GM12878 (cell line): Measurements from ENCODE around the gene SCG3. TPM values are rescaled to one million over a fixed set of nuclear protein-coding genes. Genes with fewer than 3 reads are reported as not detected.

Source experiments
- ATAC-seq: fragments of 200-7000 bp; cut with Tn5 transposase; 3 replicates; pipeline ENCODE4 v1.9.1; 2020; ENCODE audit warnings: mild to moderate bottlenecking, moderate library complexity
- BruUV-seq: library from RNA; stranded (reverse); fragments of 400-500 nt; replicated peaks from 2 replicates; lab custom pipeline; 2021; lab: Mats Ljungman, UMichigan
- CTCF ChIA-PET: fragments of 300-600 bp; sonication (Branson Sonifier 250); formaldehyde crosslinking; extraction: SDS; loops from one replicate; lab custom pipeline; 2021; ENCODE audit warnings: inconsistent platforms; lab: Yijun Ruan, JAX
- POLR2A ChIA-PET: fragments of 350-600 bp; formaldehyde crosslinking; extraction: SDS; loops from one replicate; lab custom pipeline; 2021; ENCODE audit warnings: inconsistent platforms; lab: Charles Lee
- RAD21 ChIA-PET: fragments of 300-600 bp; sonication (Branson Sonifier 250); formaldehyde crosslinking; loops from one replicate; lab custom pipeline; 2023; ENCODE audit warnings: antibody characterized with exemption; ENCODE audit not compliant: unreplicated experiment; lab: Charles Lee
- SMC1A ChIA-PET: fragments of 300-600 bp; sonication (Branson Sonifier 250); formaldehyde crosslinking; loops from one replicate; lab custom pipeline; 2023; ENCODE audit not compliant: unreplicated experiment, uncharacterized antibody; lab: Charles Lee
- DNase-seq: peaks from one replicate; pipeline ENCODE4 v3.0.0-alpha.2; 2011; ENCODE audit warnings: low read depth, low spot score
- FAIRE-seq: peaks from 3 replicates; lab custom pipeline; 2011; peaks lifted over from hg19 to GRCh38; lab: Jason Lieb, UNC
- H2AFZ ChIP-seq: 2 replicates; pipeline ENCODE4 v1.6.0; 2011; ENCODE audit warnings: low read depth, low read length, control low read depth; ENCODE audit not compliant: control insufficient read depth
- H3K27ac ChIP-seq: 2 replicates; pipeline ENCODE4 v1.5.1; 2011; ENCODE audit warnings: control low read depth; ENCODE audit not compliant: control insufficient read depth, insufficient read depth
- H3K27me3 ChIP-seq, 2 experiments: replicated peaks in 1 of 2; 2 replicates each; pipeline versions ENCODE4 v1.6.0 to v1.6.1; 2011; ENCODE audit warnings: low read length in 1 of 2; ENCODE audit not compliant: control insufficient read depth in 2 of 2, insufficient read depth in 2 of 2
- H3K36me3 ChIP-seq, 2 experiments: 2 replicates each; pipeline ENCODE4 v1.5.1; 2011; ENCODE audit warnings: low read length in 1 of 2; ENCODE audit not compliant: control insufficient read depth in 2 of 2, insufficient read depth in 2 of 2
- H3K4me1 ChIP-seq: 2 replicates; pipeline ENCODE4 v1.6.1; 2011; ENCODE audit warnings: mild to moderate bottlenecking, low read length, moderate library complexity, mixed read lengths; ENCODE audit not compliant: control insufficient read depth, insufficient read depth
- H3K4me2 ChIP-seq: 2 replicates; pipeline ENCODE4 v1.6.0; 2011; ENCODE audit warnings: control low read depth; ENCODE audit not compliant: control insufficient read depth, insufficient read depth
- H3K4me3 ChIP-seq: fragments of 200-600 bp; sonication (generic); 2 replicates; pipeline ENCODE4 v1.5.1; 2016
- H3K79me2 ChIP-seq: 2 replicates; pipeline ENCODE4 v1.6.0; 2011; ENCODE audit warnings: low read length; ENCODE audit not compliant: control insufficient read depth, insufficient read depth
- H3K9ac ChIP-seq: 2 replicates; pipeline ENCODE4 v1.8.0; 2011; ENCODE audit warnings: low read length, control low read depth, mixed read lengths; ENCODE audit not compliant: control insufficient read depth, insufficient read depth
- H3K9me3 ChIP-seq: replicated peaks from 3 replicates; pipeline ENCODE4 v1.5.1; 2011; ENCODE audit warnings: mild to moderate bottlenecking, low read length; ENCODE audit not compliant: control insufficient read depth, insufficient read depth
- H4K20me1 ChIP-seq: 2 replicates; pipeline ENCODE4 v1.6.0; 2011; ENCODE audit not compliant: control insufficient read depth, insufficient read depth
- CREB1 ChIP-seq: IDR thresholded peaks from 2 replicates; pipeline ENCODE4 v1.6.1; 2012; ENCODE audit warnings: low read depth, mild to moderate bottlenecking, inconsistent platforms
- E2F4 ChIP-seq: IDR thresholded peaks from 2 replicates; pipeline ENCODE4 v1.6.1; 2012; ENCODE audit warnings: low read depth, low read length, improper control_type of control experiment
- POLR2AphosphoS5 ChIP-seq: IDR thresholded peaks from 2 replicates; pipeline ENCODE4 v1.6.1; 2011; ENCODE audit warnings: mild to moderate bottlenecking, low read length, inconsistent platforms
- RAD51 ChIP-seq: fragments of 450-650 bp; IDR thresholded peaks from 2 replicates; pipeline ENCODE4 v1.6.1; 2016; ENCODE audit warnings: moderate library complexity, mild to moderate bottlenecking, inconsistent platforms
- WGBS: methylation state at CpG from one replicate; pipeline ENCODE4 v1.1.6; 2016; ENCODE audit warnings: low lambda C conversion rate; ENCODE audit not compliant: insufficient replicate concordance, insufficient coverage; ENCODE audit errors: missing lambda C conversion rate; 5-methylcytosine and 5-hydroxymethylcytosine counted together
- in situ Hi-C: fragments of 300-500 bp; cut with MboI; formaldehyde crosslinking; loops from 9 replicates; pipeline ENCODE4 v1.14.3; 2018; ENCODE audit warnings: mixed read lengths
- intact Hi-C: fragments of 100-400 bp; cut with micrococcal nuclease; formaldehyde crosslinking; loops from one replicate; pipeline ENCODE4 v1.14.2; 2022; ENCODE audit not compliant: unreplicated experiment
- polyA plus RNA-seq, 11 experiments: library from polyadenylated mRNA; depleted of rRNA in 4 of 11; unstranded in 6 of 11; stranded (reverse) in 5 of 11; fragments of >200 nt; fragmentation: Nextera tagmentation in 4 of 11; fragmentation: Illumina TruSeq in 1 of 11; extraction: Ambion mirVana in 4 of 11; extraction: Trizol in 1 of 11; gene quantifications; 1 replicate in 1 of 11; 2 replicates in 10 of 11; pipeline versions ENCODE4 v1.2.1 to v1.2.3, GENCODE V29; 2011 to 2016; ENCODE audit warnings: inconsistent platforms in 2 of 11, missing spikeins in 2 of 11, low read depth in 1 of 11
- total RNA-seq, 4 experiments: library from RNA; depleted of rRNA in 3 of 4; stranded (reverse); fragments of >200 nt in 3 of 4; fragmentation: Illumina TruSeq in 1 of 4; extraction: Trizol in 1 of 4; gene quantifications; 2 replicates each; pipeline versions ENCODE4 v1.2.1 to v1.2.3, GENCODE V29; 2013 to 2021

SCG3 gene
- total and polyA plus RNA-seq, 10 of the 15 experiments (the other 5 are each of a cell fraction or from before 2014, with no cell fraction given), result 0.03 to 0.15 (median 0.04) TPM; not detected in 7

- FAIRE-seq, result no peak
- peak; percentile 28; the same call in 2 of the 3 replicates for ATAC-seq
- SMC1A ChIA-PET, result interaction anchor here (0.8 to 1.1 kb wide), 2 partner anchors 100 to 142 kb away, joined by 3 to 4 read pairs; no protein-coding TSS in a partner anchor
- H3K27ac ChIP-seq, result no peak overlapping the region
- TF ChIP-seq POLR2AphosphoS5 (no peak), CREB1 (no peak), RAD51 (no peak), E2F4 (no peak)
- TF ChIP-seq, all 136 proteins: peak for 0
- ChIA-PET POLR2A (no interaction called here), CTCF (interaction anchor here (0.8 to 1.3 kb wide), 2 partner anchors 142 to 144 kb away, joined by 3 to 6 read pairs; no protein-coding TSS in a partner anchor), RAD21 (interaction anchor here (2.3 kb wide), 1 partner anchor 141 kb away, joined by 4 read pairs; no protein-coding TSS in a partner anchor)
- no peak overlapping the region for H2AFZ ChIP-seq
- in situ Hi-C loops, result no loop called here
- 23% methylated on average over 3 of the region's 3 CpGs for WGBS
- H3K4me1 ChIP-seq, result no peaks in the 10 kb centered on the region
- H3K9ac ChIP-seq, result no peak overlapping the region
- H3K79me2 ChIP-seq, result no peaks in the 10 kb centered on the region
- H3K36me3 ChIP-seq, result no peaks in the 10 kb centered on the region
- H3K4me3 ChIP-seq, result no peak overlapping the region
- BruUV-seq, result no TSS peak
- no peak overlapping the region for H3K4me2 ChIP-seq
- DNase-seq, result no peak
- no peaks in the 10 kb centered on the region; a peak in 2 of 4 replicates for H3K27me3 ChIP-seq
- no peaks in the 10 kb centered on the region for H3K9me3 ChIP-seq
- H4K20me1 ChIP-seq, result no peaks in the 10 kb centered on the region
- intact Hi-C loops, result no loop called here
Observed at GRCh38 chr15:51634591-51635198, 46.6 kb upstream of the SCG3 start.
